Stimulated activated CD8-positive, alpha-beta memory T cell treated with anti-CD3 and anti-CD28 coated beads, Interleukin-2, amount 100 ng/mL, for 1 hour (primary cell): ENCODE data around the gene DLGAP1.

Experiments used
- DNase-seq, 2 donors: peaks; one replicate each; pipeline ENCODE4 v3.0.0-alpha.2; 2020; ENCODE audit warnings: low read depth in 2 of 2

The DLGAP1 gene

GRCh38 chr18:3995476-3996102 lies 459.5 kb downstream of the DLGAP1 start:
- DNase-seq, result peak; percentile 2 to 24

GRCh38 chr18:3993941-3994687 lies 461.0 kb downstream of the DLGAP1 start:
- DNase-seq, result no peak

- no peak for DNase-seq
Observed at GRCh38 chr18:3985664-3986063, 469.4 kb downstream of the DLGAP1 start.

- no peak for DNase-seq
Observed at GRCh38 chr18:3985020-3985419, 470.1 kb downstream of the DLGAP1 start.

- no peak for DNase-seq
Observed at GRCh38 chr18:3984163-3984757, 470.8 kb downstream of the DLGAP1 start.

GRCh38 chr18:3983351-3983969 lies 471.6 kb downstream of the DLGAP1 start:
- no peak for DNase-seq

- no peak for DNase-seq
Observed at GRCh38 chr18:3982541-3982940, 472.6 kb downstream of the DLGAP1 start.

- DNase-seq, result no peak
Observed at GRCh38 chr18:3979024-3979423, 476.1 kb downstream of the DLGAP1 start.

GRCh38 chr18:3973191-3973850 lies 481.8 kb downstream of the DLGAP1 start:
- DNase-seq, result no peak

- DNase-seq, result no peak
Observed at GRCh38 chr18:3972291-3972930, 482.7 kb downstream of the DLGAP1 start.

- no peak for DNase-seq
Observed at GRCh38 chr18:3970929-3971328, 484.2 kb downstream of the DLGAP1 start.

- DNase-seq, result no peak
Observed at GRCh38 chr18:3967359-3968180, 487.5 kb downstream of the DLGAP1 start.

GRCh38 chr18:3966642-3967358 lies 488.3 kb downstream of the DLGAP1 start:
- no peak for DNase-seq

GRCh38 chr18:3966246-3966641 lies 488.9 kb downstream of the DLGAP1 start:
- no peak for DNase-seq

- no peak for DNase-seq
Observed at GRCh38 chr18:3960977-3961376, 494.1 kb downstream of the DLGAP1 start.

GRCh38 chr18:3960142-3960541 lies 495.0 kb downstream of the DLGAP1 start:
- DNase-seq, result no peak

- no peak for DNase-seq
Observed at GRCh38 chr18:3952031-3952430, 503.1 kb downstream of the DLGAP1 start.

- DNase-seq, result no peak
Observed at GRCh38 chr18:3950668-3951404, 504.3 kb downstream of the DLGAP1 start.

GRCh38 chr18:3948958-3949357 lies 506.1 kb downstream of the DLGAP1 start:
- DNase-seq, result no peak
